COLO829 (cell line): ENCODE measurements around the gene CLCN3.
"Not testable (repeated sequence)": the region's sequence is repeated elsewhere in the genome, so short reads cannot be mapped to it uniquely, and the experiment has no call there.

Experiments used
- DNase-seq: peaks from one replicate; pipeline ENCODE4 v3.0.0; 2012; ENCODE audit warnings: low spot score

CLCN3 gene

DNA sequence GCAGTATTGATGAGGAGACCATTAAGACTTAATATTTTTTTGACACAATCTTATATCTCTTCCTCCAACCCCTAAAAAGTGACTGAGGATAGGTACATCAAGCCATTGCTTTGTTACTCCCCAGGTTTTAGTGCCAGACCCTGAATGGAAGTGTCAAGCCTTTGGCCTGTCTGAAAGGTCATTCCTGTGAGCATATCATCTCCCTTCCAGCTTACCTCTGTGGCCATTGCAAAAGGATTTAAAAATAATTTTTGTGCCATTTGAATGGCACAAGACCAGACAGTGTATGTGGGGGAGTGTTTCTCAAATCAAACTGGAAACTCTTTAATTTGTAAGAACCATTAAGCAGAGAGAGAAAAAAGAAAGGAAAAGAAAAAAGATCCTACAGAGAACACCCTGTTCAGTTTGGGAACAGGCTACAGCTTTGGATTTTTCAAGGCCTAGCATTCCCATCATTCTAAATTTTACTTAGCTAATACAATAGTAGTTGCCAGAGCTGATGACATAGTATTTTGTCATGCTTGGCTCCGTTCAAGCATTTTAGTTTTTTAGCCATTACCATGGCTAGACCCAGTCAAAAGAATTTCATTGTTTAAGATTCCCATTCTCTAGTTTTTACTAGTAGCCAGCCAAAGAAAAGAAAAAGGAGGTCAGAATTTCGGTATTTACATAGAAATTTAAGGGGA is 87.7 kb downstream of the CLCN3 start:
- no peak for DNase-seq

GRCh38 chr4:169715826-169716225 is 95.4 kb downstream of the CLCN3 start:
- no peak for DNase-seq

- DNase-seq, result no peak
Measured at GRCh38 chr4:169716677-169717076, 96.3 kb downstream of the CLCN3 start.

- DNase-seq, result no peak
Measured at GRCh38 chr4:169720529-169720928, 100.2 kb downstream of the CLCN3 start.

GRCh38 chr4:169723207-169723965 is 103.0 kb downstream of the CLCN3 start:
- peak; percentile 20 for DNase-seq

- no peak for DNase-seq
Measured at GRCh38 chr4:169724260-169724659, 103.9 kb downstream of the CLCN3 start.

DNA sequence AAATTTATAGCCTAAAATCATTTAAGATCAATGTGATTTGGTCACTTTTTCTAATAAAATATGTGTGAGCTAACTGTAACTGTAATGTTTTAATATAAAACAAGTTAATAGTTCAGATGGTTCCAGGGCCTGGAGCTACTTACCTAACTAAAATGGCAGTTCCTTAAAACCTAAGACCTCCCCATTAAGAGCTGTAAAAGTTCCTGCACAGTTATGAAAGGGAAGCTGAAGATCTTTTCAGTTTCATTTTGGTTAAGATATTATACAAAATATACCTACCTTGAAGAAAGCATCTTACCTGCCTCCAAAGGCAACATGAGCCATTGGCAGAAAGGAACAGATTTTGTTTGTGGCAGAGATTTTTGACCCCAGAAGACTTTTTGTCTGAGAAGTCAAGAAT is 107.2 kb downstream of the CLCN3 start:
- no peak for DNase-seq

DNA sequence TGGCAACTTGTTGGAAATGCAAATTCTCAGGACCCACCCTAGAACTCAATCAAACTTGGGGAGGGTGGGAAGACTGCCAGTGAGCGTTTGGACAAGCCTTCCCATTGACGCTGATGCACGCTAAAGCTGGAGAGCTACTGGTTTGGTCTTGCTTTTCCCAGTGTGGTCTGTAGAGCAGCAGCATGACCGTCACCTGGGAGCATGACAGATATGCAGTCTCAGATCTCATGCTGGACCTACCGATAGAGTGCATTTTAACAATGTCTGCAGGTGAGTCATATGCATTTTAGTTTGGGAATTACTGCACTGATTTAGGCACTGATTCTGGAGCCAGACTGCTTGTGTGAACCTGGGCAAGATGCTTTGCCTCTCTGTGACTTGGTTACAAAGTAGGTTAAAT is 110.2 kb downstream of the CLCN3 start:
- no peak for DNase-seq

- not testable (repeated sequence) for DNase-seq
Measured at GRCh38 chr4:169738604-169739003, 118.2 kb downstream of the CLCN3 start.

GRCh38 chr4:169741569-169741968 is 121.2 kb downstream of the CLCN3 start:
- DNase-seq, result no peak

- DNase-seq, result no peak
Measured at GRCh38 chr4:169744601-169745000, 124.2 kb downstream of the CLCN3 start.

GRCh38 chr4:169745291-169745690 is 124.9 kb downstream of the CLCN3 start:
- no peak for DNase-seq

- peak; percentile 34 for DNase-seq
Measured at GRCh38 chr4:169756971-169757574, 136.7 kb downstream of the CLCN3 start.

DNA sequence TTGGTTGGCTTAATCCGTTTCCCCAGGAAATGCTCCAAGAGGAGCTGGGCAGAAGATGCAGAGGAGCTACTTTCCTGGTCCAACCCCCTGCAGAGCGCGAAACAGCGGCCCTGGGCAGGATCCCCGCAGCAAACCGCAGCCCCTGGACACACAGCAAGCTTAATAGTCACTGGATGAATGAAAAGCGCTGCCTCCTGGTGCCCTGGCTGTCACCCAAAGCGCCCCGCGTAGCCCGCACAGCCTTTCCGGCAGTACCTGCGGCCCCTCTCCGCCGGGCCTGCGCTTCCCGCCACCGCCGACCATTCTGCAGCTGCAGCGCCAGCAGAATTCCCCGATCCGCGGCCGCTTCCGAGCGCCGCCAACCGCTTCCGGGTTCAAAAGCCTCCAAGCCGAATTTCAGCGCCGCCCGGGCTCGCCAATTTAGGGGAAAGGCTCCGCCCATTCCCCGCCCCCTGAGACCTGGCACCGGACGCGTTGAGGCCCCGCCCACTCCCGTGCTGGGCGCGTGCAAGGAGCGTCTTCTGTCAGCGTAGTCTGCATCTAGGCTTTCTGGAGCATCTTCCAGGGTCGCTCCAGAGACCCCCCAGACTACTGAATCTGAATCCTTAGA is 137.3 kb downstream of the CLCN3 start, which contains the start of gene HPF1:
HPF1 (minus strand) TSS at position 370 of the 610 bp plus-strand sequence; CDS start at position 303, 67 bp downstream.
- peak; percentile 97 for DNase-seq

- no peak for DNase-seq
Measured at GRCh38 chr4:169758401-169758962, 138.1 kb downstream of the CLCN3 start.

- no peak for DNase-seq
Measured at GRCh38 chr4:169761846-169762245, 141.5 kb downstream of the CLCN3 start.

GRCh38 chr4:169765835-169766234 is 145.5 kb downstream of the CLCN3 start:
- DNase-seq, result no peak

DNA sequence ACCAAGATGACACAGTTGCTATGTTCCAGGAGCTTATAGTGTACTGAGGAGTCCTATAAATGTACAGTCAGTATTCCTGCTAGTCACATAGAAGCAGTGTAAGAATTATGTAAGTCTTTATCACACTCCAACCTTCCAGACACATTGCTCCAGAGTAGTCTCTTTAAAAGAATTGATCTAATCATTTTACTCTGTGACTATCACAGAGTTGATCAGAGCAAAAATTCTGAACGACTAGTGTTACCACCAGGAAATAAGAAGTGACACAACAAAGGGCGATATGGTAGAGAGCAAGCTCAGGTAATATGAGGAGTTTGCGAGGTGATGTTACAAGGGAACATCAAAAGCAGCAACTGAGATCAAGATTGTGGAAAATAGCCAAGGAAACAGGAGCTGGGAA is 146.4 kb downstream of the CLCN3 start:
- DNase-seq, result no peak

DNA sequence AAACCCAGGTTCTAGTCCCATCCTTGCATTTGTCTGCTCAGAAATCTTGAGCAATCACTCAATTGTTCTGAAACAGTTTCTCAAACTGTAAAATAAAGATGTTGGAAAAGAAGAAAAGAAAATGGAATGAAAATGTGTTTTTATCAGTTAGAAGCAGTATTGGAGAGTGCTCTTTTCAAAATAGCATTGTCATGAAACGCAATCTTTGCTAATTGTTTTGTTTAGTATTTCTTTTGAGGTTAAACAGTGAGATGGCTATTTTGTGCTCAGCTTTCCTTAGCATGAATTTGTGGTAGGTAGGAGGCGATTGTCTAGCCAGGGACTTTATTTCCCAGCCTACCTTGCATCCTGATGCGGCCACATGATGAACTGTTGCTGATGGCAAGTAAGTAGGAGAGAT is 148.0 kb downstream of the CLCN3 start:
- no peak for DNase-seq

DNA sequence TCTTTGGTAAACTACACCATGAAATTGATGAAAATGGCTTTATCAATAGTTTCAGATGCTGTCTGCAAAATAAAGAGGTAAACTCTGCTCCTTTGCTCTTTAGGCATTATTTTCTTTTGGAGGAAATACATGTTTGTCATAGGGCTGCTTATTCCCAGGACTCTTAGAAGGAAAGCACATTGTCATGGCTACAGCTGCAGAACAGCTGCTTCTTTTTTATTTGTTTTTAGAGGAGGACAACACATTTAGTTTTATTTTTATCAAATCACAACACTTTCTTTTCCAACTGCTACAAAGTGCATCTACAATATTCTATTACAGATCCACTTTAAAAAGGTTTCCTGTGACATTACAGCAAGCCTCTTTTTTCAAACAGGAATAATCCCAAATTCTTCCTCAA is 150.0 kb downstream of the CLCN3 start:
- no peak for DNase-seq

GRCh38 chr4:169771556-169772080 is 151.2 kb downstream of the CLCN3 start:
- not testable (repeated sequence) for DNase-seq
